ENCODE data around the gene CYSRT1. TPM values are rescaled to one million over a fixed set of nuclear protein-coding genes. Genes with fewer than 3 reads are reported as not detected.

CYSRT1 gene
- polyA plus RNA-seq, 3 donors, result 0.17 TPM; not detected in 2

DNA sequence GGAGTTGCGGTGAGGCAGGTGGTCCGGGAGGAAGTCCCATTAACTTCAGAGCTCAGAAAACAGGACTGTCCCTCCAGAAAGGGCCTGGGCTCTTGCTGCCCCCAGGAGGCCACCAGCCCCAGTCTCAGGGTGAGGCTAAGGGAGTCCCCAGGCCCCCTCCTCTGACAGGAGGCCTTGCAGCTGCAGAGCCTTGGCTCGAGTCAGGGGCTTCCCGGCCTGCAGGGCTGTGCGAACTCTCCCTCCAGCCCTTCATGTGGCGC lies 22.9 kb downstream of the CYSRT1 start:
- Histone ChIP-seq H3K4me2 (replicated peaks; ENCODE audit: extremely low read depth, low read length, poor library complexity, severe bottlenecking) (no peak overlapping the region), H2AFZ (ENCODE audit: insufficient read depth, low read depth, low read length, poor library complexity, severe bottlenecking) (no peak overlapping the region), H3K27ac (ENCODE audit: low read depth in 1 of 2, low read length in 2 of 2) (no peak overlapping the region), H3K36me3 (replicated peaks in 1 of 2; ENCODE audit: control insufficient read depth in 1 of 2, insufficient read depth in 2 of 2, low read length in 2 of 2) (peaks cover 9 to 10% of the 10 kb centered on the region in 2 donors), H3K9ac (ENCODE audit: insufficient read depth, low read length, poor library complexity, severe bottlenecking) (no peak overlapping the region), H3K9me3 (replicated peaks in 1 of 2; ENCODE audit: control insufficient read depth in 1 of 2, insufficient read depth in 1 of 2, low read length in 2 of 2) (no peaks in the 10 kb centered on the region), H3K4me1 (ENCODE audit: control insufficient read depth in 1 of 2, insufficient read depth in 2 of 2, low read length in 2 of 2) (peaks cover 6 to 13% of the 10 kb centered on the region in 2 donors), H3K79me2 (ENCODE audit: insufficient read depth, low read length) (peaks cover 3% of the 10 kb centered on the region), H3K27me3 (ENCODE audit: control insufficient read depth in 2 of 2, insufficient read depth in 2 of 2, low read length in 2 of 2) (no peaks in the 10 kb centered on the region), H4K20me1 (ENCODE audit: insufficient read depth, low read length) (peaks cover 20% of the 10 kb centered on the region), H3K4me3 (replicated peaks in 1 of 3; ENCODE audit: low read depth in 2 of 3, low read length in 3 of 3) (no peak overlapping the region)
- WGBS (ENCODE audit: insufficient coverage), result 100% methylated on average over 2 of the region's 6 CpGs
- Mint-ChIP-seq H3K27ac (no peak overlapping the region), H3K9me3 (no peaks in the 10 kb centered on the region), H3K27me3 (ENCODE audit: low read depth in 3 of 3) (peaks cover 2 to 7% (median 6%) of the 10 kb centered on the region in 3 donors), H3K4me1 (peaks cover 16% of the 10 kb centered on the region), H3K4me3 (no peak overlapping the region), H3K36me3 (peaks cover 7 to 10% of the 10 kb centered on the region in 2 donors)
- DNase-seq, result no peak
- TF ChIP-seq, protein P1, sequence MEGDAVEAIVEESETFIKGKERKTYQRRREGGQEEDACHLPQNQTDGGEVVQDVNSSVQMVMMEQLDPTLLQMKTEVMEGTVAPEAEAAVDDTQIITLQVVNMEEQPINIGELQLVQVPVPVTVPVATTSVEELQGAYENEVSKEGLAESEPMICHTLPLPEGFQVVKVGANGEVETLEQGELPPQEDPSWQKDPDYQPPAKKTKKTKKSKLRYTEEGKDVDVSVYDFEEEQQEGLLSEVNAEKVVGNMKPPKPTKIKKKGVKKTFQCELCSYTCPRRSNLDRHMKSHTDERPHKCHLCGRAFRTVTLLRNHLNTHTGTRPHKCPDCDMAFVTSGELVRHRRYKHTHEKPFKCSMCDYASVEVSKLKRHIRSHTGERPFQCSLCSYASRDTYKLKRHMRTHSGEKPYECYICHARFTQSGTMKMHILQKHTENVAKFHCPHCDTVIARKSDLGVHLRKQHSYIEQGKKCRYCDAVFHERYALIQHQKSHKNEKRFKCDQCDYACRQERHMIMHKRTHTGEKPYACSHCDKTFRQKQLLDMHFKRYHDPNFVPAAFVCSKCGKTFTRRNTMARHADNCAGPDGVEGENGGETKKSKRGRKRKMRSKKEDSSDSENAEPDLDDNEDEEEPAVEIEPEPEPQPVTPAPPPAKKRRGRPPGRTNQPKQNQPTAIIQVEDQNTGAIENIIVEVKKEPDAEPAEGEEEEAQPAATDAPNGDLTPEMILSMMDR (IDR thresholded peaks at IDR 0.05), result no peak
- intact Hi-C loops (cut with micrococcal nuclease), result no loop called here

DNA sequence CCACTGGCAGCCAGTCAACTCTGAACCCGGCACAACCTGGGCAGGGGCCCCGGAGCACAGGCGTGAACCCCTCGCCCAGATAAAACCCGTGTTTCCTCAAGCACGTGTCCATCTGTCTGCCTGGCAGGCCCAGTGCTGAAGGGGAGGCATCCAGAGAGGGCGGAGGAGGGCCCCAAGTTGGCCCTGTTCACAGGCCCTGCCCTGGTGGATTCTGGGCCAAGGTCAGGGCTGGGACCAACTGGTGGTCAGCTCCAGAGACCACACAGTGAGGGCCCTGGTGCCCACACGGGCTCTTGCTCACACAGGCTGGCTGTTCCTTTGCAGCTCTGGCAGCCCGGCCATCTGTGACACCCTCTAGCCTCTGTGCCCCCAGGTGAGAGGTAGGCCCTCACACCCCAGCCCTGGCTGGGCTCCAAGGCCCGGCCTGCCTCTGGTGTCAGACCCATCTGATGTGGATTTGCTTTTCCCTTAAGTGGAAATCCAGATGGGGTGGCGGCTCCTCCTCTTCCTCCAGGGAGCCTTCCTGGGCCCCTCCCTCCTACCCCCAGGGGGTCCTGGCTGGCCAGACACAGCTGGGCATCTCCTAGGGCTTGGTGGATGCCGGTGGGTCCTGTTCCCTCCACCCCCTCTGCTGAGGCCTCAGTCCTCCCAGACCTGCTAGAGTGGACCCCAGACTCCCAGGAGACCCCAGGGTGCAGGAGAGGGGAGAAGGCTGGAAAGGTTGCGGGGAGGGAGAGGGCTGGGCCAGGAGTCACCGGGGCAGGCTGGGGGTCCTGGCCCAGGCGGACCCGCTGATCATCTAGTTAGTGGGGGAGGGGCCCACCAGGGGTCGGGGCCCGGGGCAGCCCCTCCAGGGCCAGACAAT lies 25.6 kb downstream of the CYSRT1 start:
- Mint-ChIP-seq H3K36me3 (no peaks in the 10 kb centered on the region), H3K27ac (no peak overlapping the region), H3K4me3 (no peak overlapping the region), H3K9me3 (no peaks in the 10 kb centered on the region), H3K4me1 (peaks cover 6% of the 10 kb centered on the region), H3K27me3 (ENCODE audit: low read depth in 3 of 3) (peaks cover 5 to 11% (median 6%) of the 10 kb centered on the region in 3 donors)
- Histone ChIP-seq H3K27me3 (ENCODE audit: control insufficient read depth in 2 of 2, insufficient read depth in 2 of 2, low read length in 2 of 2) (no peaks in the 10 kb centered on the region), H3K4me1 (ENCODE audit: control insufficient read depth in 1 of 2, insufficient read depth in 2 of 2, low read length in 2 of 2) (peaks cover 7 to 12% of the 10 kb centered on the region in 2 donors), H2AFZ (ENCODE audit: insufficient read depth, low read depth, low read length, poor library complexity, severe bottlenecking) (no peak overlapping the region), H3K79me2 (ENCODE audit: insufficient read depth, low read length) (peaks cover 3% of the 10 kb centered on the region), H3K4me3 (replicated peaks in 1 of 3; ENCODE audit: low read depth in 2 of 3, low read length in 3 of 3) (no peak overlapping the region), H4K20me1 (ENCODE audit: insufficient read depth, low read length) (peaks cover 3% of the 10 kb centered on the region), H3K4me2 (replicated peaks; ENCODE audit: extremely low read depth, low read length, poor library complexity, severe bottlenecking) (no peak overlapping the region), H3K9me3 (replicated peaks in 1 of 2; ENCODE audit: control insufficient read depth in 1 of 2, insufficient read depth in 1 of 2, low read length in 2 of 2) (no peaks in the 10 kb centered on the region), H3K27ac (ENCODE audit: low read depth in 1 of 2, low read length in 2 of 2) (no peak overlapping the region), H3K9ac (ENCODE audit: insufficient read depth, low read length, poor library complexity, severe bottlenecking) (no peak overlapping the region), H3K36me3 (replicated peaks in 1 of 2; ENCODE audit: control insufficient read depth in 1 of 2, insufficient read depth in 2 of 2, low read length in 2 of 2) (no peaks in the 10 kb centered on the region)
- intact Hi-C loops (cut with micrococcal nuclease), result no loop called here
- DNase-seq, result no peak
- TF ChIP-seq, protein P1 (IDR thresholded peaks at IDR 0.05), result no peak
- 91% methylated on average over 12 of the region's 18 CpGs for WGBS (ENCODE audit: insufficient coverage)
